Tongue (tissue), 2 donors: ENCODE measurements around the gene EXOSC9. TPM values are rescaled to one million over a fixed set of nuclear protein-coding genes. Genes with fewer than 3 reads are reported as not detected.

Experiments
- DNase-seq: peaks from one replicate; pipeline ENCODE4 v3.0.0-alpha.2; 2015
- total RNA-seq: library from RNA; depleted of rRNA; stranded (reverse); fragments of >200 nt; gene quantifications from one replicate; pipeline ENCODE4 v1.2.3, GENCODE V29; 2014

Gene EXOSC9
- total RNA-seq, 1 donor from 2014 or later: 23.0 TPM

DNA sequence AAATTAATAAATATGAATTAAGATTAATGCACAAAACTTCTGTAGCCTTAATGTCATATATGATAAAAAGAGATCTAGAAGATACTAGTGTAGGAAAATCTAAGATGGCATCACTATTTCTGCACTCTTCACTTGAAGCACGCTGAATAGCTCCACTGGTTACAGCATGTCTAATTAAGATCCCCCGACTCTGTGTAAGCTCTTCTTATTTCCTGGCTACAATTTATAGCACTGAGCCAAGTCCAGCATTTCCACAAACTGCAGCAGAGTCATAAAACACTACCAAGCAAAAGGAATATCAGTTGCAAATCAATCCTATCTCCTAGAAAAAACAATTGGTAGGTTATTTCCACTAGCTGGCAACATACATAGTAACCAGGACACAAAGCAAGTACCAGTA lies 23.8 kb downstream of the EXOSC9 start:
- DNase-seq: peak; percentile 36

DNA sequence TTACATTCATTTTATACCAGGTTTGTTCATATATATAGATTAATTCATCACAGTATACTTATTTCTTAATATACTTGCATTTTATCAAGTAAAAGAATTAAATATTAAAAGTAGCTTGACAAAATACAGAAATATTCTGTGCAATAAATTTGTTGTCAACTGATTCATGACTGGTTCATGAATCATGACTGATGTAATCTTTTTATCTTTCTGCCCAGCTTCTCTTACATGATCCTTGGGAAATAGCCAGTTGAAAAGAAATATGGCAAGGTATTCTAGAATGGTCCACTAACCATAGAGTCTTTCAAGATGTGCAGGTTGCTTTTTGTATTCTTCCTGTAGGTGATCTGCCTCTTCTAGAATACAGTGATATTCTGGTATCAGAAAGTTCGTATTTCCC lies 26.7 kb downstream of the EXOSC9 start:
- DNase-seq: no peak

DNA sequence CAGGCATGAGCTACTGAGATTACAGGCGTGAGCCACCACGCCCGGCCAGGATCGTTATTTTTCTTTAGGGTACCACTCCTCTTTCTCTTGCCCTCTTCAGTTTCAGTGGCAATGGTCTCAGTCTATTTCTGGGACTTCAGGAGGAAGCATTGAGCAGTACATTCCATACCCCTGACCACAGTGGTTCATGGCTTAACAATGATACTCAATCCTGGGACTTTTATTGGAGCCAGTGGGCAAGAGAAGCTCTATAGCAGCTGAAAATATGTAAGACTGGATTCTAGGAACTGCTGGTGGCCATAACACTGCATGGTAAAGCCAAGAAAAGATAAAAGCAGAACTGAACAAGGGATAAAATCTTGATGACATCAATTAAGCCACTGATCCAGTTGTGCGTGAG lies 28.4 kb downstream of the EXOSC9 start:
- DNase-seq: no peak

DNA sequence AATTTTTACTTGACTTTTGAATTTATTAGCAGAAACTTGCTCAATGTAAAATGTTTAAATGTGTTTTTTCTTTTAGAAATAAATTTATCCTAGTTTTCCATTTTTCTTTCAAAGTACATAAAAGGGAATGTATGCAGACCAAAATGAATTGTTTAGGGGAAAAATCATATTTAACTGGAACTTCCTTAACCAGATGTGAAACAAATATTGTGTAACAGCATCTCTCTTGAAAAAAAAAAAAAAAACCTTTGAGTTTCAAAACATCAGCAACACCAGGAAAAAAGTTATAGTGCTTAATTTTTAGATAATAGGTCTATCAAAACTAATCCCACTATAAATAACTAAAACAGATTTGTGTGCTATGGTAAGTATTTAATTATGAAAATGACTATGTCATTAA lies 37.0 kb downstream of the EXOSC9 start:
- DNase-seq: no peak

DNA sequence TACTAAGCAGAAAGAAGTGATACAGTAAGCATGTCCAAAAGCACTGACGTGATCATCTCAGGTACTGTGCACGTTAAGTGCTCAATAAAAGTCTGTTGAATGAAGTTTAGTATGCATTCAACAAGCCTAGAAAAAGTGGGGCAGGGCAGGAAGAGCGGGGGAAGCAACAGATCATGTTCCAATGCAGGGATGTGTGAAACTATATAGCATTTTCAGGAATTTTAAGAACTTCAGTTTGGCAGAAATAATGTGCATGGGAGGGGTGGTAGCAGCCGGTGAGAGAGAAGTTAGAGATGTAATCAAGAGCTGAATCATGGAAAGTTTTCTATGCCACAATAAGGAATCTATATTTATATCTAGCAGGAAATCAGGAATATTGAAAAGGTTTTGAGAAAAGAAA lies 41.7 kb downstream of the EXOSC9 start:
- DNase-seq: no peak

DNA sequence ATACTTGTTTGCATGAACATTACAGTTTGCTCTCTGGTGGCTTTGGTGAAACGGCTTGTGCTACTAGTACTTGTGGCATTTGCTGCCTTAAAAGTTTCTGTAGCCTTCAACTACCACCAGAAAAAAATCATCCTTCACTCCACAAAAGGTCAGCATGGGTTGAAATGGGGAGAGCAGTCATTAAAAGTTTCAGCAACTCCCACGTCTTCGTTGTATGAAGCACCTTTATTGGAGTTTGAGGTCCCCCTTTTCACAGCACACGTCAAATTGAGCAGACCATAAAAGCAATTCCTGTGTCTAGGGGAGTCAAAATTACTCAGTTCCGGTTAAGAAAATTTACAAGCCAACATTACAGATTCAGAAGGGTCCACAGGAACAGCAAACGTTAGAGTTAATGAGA lies 45.5 kb downstream of the EXOSC9 start:
- no peak for DNase-seq

DNA sequence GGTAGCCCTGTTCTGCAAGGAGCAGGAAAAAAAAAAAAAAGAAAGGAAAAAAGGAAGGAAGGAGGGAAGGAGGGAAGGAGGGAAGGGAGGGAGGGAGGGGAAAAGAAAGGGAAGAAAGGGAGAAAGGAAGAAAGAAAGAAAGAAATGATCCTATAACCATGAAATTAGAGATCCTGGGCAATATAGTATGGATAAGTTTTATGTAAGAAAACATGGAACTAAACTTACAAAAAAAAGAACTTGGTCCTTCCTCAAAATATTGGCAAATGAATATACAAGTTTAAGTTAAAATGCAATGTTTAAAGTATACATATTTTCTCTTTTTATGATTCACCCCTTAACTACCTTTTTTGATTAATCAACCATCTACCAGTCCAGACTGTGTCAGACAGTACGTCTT lies 50.2 kb downstream of the EXOSC9 start:
- DNase-seq: no peak

DNA sequence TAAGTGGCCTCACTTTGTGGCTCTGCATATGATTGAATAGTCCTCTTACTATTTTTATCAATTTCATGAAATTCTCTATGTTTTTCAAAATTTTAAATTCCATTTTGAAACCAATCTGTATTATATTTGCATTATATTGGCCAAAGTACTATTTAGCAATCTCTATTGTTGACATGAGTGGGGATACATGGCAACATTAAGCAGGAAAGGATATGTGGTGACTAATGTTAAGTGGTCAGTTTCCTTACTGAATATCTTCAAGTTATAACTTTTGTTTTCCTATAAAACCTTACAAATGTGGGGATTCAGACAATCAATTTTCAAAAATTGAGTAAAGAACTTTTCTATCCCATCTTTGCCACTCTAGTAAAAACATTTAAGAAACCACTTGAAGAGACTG lies 59.0 kb downstream of the EXOSC9 start:
- no peak for DNase-seq

DNA sequence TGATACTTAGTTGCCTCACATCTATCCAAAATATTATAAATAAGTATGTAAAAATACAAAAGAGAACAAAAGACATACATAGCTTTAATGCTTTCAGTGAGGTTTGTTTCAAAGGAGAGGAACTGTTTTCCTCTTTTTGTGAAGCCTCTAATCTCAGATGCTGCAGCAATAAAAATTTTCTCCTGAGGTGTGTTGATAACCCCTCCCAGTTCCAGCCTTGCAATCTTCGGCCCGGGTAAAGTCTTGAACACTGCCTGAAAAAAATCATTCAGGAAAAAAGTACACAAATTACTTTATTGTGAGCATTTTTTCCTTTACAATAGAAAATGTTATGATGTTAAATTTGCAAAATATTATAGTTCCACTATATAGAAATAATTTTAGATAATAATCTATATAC lies 60.3 kb downstream of the EXOSC9 start:
- no peak for DNase-seq

DNA sequence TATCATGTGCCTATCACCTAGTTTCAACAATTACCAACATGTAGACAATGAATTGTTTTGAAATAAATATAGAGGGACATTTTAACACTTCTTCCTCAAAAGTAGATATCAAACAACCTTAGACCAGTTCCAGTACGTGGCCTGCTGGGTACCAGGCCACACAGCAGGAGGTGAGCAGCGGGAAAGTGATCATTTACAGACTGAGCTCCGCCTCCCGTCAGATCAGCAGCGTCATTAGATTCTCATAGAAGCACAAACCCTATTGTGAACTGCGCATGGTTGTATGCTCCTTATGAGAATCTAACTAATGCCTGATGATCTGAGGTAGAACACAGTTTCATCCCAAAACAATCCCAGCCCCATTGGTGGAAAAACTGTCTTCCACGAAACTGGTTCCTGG lies 62.7 kb downstream of the EXOSC9 start:
- no peak for DNase-seq

Other genes with a start within 250 kb of the EXOSC9 start
- 198 TPM for gene ANXA5, start 104.3 kb upstream of the EXOSC9 start, total RNA-seq
- 4.1 TPM for gene SMIM43, start 36.2 kb upstream of the EXOSC9 start, total RNA-seq
- 26.6 TPM for gene CCNA2, start 22.6 kb downstream of the EXOSC9 start, total RNA-seq
- 9.0 TPM for gene BBS7, start 69.2 kb downstream of the EXOSC9 start, total RNA-seq
- 0.82 TPM for gene TRPC3, start 150.7 kb downstream of the EXOSC9 start, total RNA-seq